Measurements from ENCODE around the gene TUG1.

TUG1 gene

DNA sequence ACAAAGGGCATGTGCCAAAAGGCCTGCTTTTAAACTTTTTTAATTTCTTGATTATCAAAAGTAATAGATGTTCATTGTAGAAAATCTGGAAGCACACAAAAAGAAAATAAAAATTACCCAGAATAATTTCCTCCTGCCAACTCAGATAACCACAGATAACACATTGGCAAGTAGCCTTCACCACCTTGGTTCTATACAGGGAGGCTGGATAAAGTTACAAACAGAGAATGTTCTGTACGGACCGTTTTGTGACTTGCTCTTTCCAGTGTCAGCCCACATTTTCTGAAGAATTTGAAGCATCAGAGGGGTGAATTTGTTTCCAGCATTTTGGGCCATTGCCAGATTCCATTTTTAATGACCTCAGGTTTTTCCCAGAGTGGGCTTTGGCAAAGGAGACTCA is 23.5 kb downstream of the TUG1 start:
- no peak for DNase-seq (ENCODE audit: low read depth)
- no peak overlapping the region for H3K4me3 ChIP-seq (ENCODE audit: low read depth, low read length)
- TF ChIP-seq, protein P1, sequence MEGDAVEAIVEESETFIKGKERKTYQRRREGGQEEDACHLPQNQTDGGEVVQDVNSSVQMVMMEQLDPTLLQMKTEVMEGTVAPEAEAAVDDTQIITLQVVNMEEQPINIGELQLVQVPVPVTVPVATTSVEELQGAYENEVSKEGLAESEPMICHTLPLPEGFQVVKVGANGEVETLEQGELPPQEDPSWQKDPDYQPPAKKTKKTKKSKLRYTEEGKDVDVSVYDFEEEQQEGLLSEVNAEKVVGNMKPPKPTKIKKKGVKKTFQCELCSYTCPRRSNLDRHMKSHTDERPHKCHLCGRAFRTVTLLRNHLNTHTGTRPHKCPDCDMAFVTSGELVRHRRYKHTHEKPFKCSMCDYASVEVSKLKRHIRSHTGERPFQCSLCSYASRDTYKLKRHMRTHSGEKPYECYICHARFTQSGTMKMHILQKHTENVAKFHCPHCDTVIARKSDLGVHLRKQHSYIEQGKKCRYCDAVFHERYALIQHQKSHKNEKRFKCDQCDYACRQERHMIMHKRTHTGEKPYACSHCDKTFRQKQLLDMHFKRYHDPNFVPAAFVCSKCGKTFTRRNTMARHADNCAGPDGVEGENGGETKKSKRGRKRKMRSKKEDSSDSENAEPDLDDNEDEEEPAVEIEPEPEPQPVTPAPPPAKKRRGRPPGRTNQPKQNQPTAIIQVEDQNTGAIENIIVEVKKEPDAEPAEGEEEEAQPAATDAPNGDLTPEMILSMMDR (IDR thresholded peaks at IDR 0.05; ENCODE audit: low read depth, low read length): no peak
- TF ChIP-seq MYC (IDR thresholded peaks at IDR 0.05; ENCODE audit: low read depth, low read length) (no peak), POLR2A (IDR thresholded peaks at IDR 0.05; ENCODE audit: extremely low read depth, insufficient read length) (no peak)
- TF ChIP-seq, protein P2, sequence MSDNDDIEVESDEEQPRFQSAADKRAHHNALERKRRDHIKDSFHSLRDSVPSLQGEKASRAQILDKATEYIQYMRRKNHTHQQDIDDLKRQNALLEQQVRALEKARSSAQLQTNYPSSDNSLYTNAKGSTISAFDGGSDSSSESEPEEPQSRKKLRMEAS (IDR thresholded peaks at IDR 0.05; ENCODE audit: low read depth, low read length): no peak

DNA sequence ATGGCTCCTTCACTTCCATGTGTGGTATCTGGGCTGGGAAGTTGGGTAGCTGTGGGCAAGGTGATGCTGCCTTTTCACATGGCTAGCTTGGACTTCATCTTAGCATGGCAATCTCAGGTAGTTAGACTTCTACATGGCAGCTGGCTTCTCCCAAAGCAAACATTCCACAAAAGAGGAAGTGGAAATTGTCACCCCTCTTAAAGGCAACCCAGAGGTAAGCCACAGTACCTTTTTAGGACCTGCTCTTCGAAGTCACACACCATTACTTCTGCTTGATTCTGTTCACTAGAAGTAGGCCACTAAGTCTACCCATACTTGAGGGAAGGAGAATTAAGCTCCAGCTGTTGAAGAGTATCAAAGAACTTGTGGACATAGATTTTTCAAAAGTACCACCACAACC is 25.9 kb downstream of the TUG1 start:
- DNase-seq (ENCODE audit: low read depth): peak; percentile 5
- no peak overlapping the region for H3K4me3 ChIP-seq (ENCODE audit: low read depth, low read length)
- TF ChIP-seq, protein P2 (IDR thresholded peaks at IDR 0.05; ENCODE audit: low read depth, low read length): no peak
- TF ChIP-seq POLR2A (IDR thresholded peaks at IDR 0.05; ENCODE audit: extremely low read depth, insufficient read length): no peak
- TF ChIP-seq, protein P1 (IDR thresholded peaks at IDR 0.05; ENCODE audit: low read depth, low read length): no peak
- TF ChIP-seq MYC (IDR thresholded peaks at IDR 0.05; ENCODE audit: low read depth, low read length): no peak

DNA sequence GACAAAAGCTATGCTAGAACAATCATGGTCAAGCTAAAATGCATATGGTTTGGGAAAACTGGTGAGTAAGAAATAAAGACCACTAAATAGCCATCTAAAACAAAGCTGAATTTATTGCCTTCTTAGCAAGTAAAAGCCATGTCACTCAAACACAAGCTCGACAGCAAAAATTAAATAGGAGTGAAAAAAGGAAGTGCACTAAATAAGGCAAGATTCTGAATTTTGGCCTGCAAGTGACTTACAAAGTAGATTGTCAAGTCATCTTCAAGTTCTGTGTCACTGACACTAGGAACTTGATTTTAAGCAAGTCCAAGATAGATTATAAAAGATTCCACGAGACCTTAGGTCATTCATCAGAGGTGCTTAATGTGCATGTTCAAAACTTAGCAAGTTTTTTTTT is 27.4 kb downstream of the TUG1 start:
- DNase-seq (ENCODE audit: low read depth): peak; percentile 42
- TF ChIP-seq MYC (IDR thresholded peaks at IDR 0.05; ENCODE audit: low read depth, low read length) (no peak), POLR2A (IDR thresholded peaks at IDR 0.05; ENCODE audit: extremely low read depth, insufficient read length) (no peak)
- TF ChIP-seq, protein P1 (IDR thresholded peaks at IDR 0.05; ENCODE audit: low read depth, low read length): no peak
- TF ChIP-seq, protein P2 (IDR thresholded peaks at IDR 0.05; ENCODE audit: low read depth, low read length): no peak
- H3K4me3 ChIP-seq (ENCODE audit: low read depth, low read length): no peak overlapping the region

DNA sequence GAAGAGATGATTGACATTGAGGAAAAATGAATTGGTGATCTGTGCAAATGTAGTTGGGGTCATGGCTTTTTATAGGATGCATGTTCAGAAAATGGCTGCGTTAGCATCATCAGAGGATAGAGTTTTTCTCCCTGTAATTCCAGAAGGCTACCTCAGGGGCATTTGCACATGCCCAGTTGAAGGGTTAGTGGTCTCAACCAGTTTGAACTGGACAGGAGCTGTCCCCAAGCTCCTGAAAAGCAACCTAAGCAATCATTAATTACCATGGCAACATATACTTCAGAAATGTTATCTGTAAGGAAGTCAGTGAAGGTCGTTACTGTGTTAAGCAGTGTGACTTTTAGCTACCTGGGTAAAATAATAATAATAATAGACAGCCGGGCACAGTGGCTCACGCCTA is 29.3 kb downstream of the TUG1 start:
- H3K4me3 ChIP-seq (ENCODE audit: low read depth, low read length): no peak overlapping the region
- no peak for DNase-seq (ENCODE audit: low read depth)
- TF ChIP-seq POLR2A (IDR thresholded peaks at IDR 0.05; ENCODE audit: extremely low read depth, insufficient read length): no peak
- TF ChIP-seq, protein P2 (IDR thresholded peaks at IDR 0.05; ENCODE audit: low read depth, low read length): no peak
- TF ChIP-seq MYC (IDR thresholded peaks at IDR 0.05; ENCODE audit: low read depth, low read length): no peak
- TF ChIP-seq, protein P1 (IDR thresholded peaks at IDR 0.05; ENCODE audit: low read depth, low read length): no peak

DNA sequence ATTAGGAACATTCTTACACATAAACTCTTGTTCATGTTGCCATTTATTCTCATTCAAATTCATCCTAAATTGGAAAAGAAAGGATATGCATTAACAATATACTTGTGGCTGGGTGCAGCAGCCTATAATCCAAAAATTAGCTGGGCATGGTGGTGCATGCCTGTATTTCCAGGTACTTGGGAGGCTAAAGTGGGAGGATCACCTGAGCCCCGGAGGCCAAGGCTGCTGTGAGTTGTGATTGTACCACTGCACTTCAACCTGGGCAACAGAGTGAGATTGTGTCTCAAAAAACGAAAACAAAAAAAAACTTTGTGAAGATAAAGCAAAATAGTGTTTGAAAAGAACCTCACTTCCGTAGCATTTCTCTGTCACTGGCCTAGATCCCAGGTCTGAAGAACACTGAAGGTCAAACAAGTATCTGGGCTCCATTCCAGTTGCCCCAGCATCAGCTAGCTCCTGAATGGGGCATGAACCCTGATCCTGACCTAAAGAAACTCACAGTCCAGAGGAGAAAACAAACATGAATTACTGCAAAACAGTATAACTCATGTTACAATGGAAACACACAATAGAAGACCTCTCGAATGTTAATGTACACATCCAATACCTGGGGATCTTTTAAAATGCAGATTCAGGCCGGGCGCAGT is 32.2 kb downstream of the TUG1 start:
- TF ChIP-seq, protein P1 (IDR thresholded peaks at IDR 0.05; ENCODE audit: low read depth, low read length): no peak
- TF ChIP-seq, protein P2 (IDR thresholded peaks at IDR 0.05; ENCODE audit: low read depth, low read length): no peak
- TF ChIP-seq POLR2A (IDR thresholded peaks at IDR 0.05; ENCODE audit: extremely low read depth, insufficient read length): no peak
- TF ChIP-seq MYC (IDR thresholded peaks at IDR 0.05; ENCODE audit: low read depth, low read length): no peak
- no peak for DNase-seq (ENCODE audit: low read depth)
- H3K4me3 ChIP-seq (ENCODE audit: low read depth, low read length): no peak overlapping the region

Data from NB4 (cell line).